Right forelimb (tissue), 1 donor: ENCODE measurements around the gene CITED2.
"Not testable (repeated sequence)": the region's sequence is repeated elsewhere in the genome, so short reads cannot be mapped to it uniquely, and the experiment has no call there.

Experiments
- DNase-seq: peaks from one replicate; pipeline ENCODE4 v3.0.0-alpha.2; 2018

CITED2 gene

DNA sequence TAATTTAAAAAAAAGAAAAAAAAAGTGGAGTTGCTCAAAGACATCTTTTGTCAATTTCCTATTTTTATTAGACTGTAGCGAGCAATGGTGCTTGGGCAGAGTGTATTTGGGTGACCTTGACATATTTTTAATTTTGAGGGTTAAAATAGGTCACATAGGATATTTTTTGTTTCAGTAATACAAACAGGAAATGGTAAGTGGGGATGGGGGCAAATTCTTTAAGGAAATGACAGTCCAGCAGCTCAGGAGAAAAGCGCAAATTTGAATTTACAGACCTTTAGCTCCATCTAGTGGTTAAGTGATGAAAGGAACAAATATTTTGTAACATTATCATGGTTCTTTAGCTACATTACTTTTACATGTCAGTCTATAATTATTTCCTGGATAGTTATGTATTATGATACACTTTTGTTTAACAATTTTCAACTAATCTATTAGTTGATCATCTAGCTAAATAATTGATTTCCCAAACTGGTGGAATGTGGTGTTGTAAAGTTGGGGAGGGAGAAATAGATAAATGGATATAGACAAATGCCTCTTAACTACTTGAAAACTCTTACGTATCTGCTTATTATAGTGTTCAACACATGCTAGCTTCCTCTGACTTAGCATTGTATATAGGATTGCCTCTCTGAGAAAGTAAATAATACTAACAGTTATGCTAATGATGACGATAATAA is 10.0 kb downstream of the CITED2 start:
- DNase-seq: no peak

- DNase-seq: not testable (repeated sequence)
These were observed 10.7 kb downstream of the CITED2 start for GRCh38 chr6:139363797-139364196.

DNA sequence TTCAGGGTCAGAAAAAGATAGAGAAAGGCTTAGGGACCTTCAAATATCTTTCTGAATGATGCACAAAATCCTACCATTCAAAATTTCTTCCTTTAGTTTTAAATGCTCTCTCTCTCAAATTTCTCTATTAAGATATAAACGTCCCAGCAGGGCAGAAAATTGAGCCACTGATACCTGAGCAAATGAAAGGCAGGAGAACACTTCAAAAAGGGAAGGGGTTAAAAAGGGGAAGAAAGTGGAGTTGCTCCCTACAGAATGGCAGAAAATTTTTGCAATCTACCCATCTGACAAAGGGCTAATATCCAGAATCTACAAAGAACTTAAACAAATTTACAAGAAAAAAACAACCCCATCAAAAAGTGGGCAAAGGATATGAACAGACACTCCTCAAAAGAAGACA is 11.3 kb downstream of the CITED2 start:
- not testable (repeated sequence) for DNase-seq

- no peak for DNase-seq
These were observed 13.2 kb downstream of the CITED2 start for GRCh38 chr6:139361211-139361610.

GRCh38 chr6:139356924-139357323 is 17.5 kb downstream of the CITED2 start:
- DNase-seq: no peak

DNA sequence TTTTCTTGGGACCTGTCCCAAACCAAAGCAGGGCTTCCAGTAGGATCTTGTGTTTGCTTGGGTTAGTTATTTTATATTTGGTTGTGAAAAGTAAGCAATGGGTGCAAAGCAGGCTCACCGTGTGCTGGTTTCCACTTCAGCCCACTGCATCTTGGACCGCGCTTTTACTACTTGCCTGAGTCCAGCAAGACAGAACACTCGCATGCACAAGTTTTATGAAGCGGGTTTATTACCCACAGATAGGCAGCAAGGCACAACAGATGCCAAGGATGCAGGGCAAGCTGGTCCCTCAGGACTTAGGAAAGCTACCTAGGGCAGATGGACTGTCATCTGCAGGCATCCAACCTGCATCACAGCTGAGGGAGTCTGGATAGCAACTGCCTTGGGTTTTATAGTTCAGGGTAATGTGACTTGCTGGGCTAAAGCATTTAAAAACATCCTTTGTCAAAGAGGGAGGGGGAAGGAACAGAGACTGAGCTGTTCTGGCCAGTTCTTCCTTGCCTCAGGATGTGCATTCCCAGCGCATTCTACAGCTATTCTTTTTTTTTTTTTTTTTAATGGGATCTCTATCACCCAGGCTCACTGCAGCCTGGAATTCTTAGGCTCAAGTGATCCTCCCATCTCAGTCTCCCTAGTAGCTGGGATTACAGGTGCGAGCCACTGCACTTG is 18.5 kb downstream of the CITED2 start:
- DNase-seq: no peak

DNA sequence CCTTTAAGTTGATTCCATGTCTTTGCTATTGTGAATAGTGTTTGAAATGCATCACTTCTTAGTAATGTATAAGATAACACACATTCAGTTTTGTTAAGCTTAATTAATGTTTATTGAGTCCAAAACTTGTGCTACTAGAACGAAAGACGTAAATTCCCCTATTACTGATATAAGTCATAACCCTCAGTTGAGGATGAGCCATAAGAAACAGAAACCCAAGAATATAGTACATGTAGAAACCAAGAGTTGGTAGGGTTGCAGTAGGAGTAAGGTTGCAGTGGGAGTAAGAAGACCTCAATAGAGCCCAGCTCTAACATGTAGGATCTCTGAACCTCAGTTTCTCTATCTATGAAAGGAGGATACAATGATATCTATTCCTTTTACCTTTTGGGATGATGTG is 19.3 kb downstream of the CITED2 start:
- DNase-seq: no peak

GRCh38 chr6:139354189-139354588 is 20.3 kb downstream of the CITED2 start:
- DNase-seq: no peak

DNA sequence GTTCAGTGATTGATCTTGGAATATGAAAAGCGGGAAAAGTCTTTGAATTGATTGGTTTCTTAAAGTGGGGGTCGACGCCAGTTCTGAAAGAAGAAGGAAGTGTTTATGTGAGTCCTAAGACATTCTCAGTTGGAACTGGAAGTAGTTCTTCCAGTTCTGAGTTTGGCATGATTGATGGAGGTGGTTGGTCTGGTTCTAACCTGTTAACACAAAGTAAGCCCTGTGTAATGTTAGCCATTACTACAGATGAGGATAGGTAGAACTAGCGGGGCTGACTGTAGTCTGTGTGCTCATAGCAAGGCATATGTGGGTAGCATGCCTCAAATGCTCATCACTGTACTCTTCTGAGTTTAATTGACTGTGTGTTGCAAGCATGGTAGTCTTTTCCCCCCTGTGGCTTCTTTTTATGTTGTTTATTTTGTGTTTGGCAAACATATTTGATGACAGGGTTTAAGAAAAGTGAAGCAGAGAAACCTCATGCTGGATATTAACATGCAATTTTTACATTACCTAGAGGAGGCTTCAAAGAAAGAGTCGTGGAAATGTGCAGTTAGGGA is 24.9 kb downstream of the CITED2 start:
- DNase-seq: no peak

DNA sequence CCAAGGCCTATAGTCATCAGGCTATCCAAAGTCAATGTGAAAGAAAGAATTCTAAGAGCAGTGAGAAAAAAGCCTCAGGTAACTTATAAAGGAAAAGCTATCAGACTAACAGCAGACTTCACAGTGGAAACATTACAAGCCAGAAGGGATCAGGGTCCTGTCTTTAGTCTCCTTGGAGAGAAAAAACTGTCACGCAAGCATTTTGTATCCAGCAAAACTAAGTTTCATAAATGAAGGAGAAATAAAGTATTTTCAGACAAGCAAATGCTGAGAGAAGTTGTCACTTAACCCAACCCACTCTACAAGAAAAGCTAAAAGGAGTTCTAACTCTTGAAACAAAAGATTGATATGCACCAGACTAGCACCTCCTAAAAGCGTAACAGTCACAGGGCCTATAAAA is 28.1 kb downstream of the CITED2 start:
- no peak for DNase-seq

DNA sequence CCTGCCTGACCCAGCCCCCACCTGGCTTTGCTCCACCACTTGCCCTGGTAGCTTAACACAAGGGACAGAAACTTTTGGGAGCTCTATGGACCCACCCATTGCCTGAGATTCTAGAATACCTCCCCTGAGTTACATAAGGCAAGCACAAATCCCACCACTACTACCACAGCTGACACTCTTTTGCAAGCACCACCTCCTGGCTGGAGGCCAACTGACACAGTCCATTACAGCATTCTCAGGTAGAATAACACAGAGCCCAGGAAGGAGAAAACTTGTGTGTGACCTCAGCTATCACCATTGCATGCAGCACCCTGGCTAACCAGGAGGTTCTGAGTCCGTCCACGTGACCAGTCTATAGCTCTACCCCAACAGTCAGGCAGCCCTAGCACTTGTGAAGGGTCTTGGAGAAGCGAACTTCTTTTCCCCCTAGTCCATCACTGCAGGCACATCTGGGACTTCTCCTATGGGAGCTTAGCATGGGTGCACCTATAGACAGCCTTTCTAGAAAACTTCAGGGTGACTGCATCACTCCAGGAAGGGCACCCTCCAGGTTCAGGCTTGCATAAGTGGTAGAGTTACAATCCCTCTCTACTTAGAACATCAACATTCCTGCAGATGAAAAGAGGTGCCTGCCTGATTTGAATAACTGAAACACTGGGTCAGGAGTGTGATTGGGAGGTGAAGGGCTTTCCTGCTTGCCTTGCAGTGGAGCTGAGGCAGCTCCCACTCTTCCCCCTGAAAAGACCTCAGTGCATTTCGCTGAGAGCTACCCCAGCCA is 30.1 kb downstream of the CITED2 start:
- DNase-seq: no peak

- no peak for DNase-seq
These were observed 31.2 kb downstream of the CITED2 start for GRCh38 chr6:139343052-139343750.

DNA sequence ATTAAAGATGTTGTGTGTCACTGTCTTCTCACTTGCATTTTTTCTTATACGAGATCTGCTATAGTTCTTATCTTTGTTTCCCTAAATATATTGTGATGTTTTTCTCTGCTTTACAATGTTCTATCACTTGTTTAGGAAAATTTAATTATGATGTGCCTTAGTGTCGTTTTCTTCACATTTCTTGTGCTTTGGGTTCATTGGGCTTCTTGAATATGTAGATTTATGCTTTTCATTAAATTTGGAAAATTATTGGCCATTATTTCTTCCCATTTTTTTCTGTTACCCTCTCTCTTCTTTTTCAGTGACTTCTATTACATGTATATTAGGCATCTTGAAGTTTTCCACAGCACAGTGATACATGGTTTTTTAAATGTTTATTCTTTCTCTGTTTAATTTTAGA is 33.4 kb downstream of the CITED2 start:
- no peak for DNase-seq

DNA sequence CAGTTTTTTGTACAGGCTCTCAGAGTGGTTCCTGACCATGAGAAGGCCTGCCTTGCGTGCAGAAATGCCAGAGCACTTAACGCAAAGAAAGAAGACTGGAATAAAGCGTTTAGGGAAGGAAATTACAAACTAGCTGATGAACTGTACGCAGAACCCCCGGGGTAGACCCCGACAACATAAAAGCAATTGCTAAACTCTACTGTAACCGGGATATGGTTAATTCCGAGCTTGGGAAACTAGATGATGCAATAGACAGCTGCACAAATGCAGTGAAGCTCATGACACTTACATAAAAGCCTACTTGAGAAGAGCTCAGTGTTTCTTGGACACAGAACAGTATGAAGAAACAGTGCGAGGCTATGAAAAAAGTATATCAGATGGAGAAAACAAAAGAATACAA is 35.7 kb downstream of the CITED2 start:
- DNase-seq: no peak

- DNase-seq: no peak
These were observed 36.6 kb downstream of the CITED2 start for GRCh38 chr6:139337830-139338229.

- no peak for DNase-seq
These were observed 37.4 kb downstream of the CITED2 start for GRCh38 chr6:139337001-139337400.

DNA sequence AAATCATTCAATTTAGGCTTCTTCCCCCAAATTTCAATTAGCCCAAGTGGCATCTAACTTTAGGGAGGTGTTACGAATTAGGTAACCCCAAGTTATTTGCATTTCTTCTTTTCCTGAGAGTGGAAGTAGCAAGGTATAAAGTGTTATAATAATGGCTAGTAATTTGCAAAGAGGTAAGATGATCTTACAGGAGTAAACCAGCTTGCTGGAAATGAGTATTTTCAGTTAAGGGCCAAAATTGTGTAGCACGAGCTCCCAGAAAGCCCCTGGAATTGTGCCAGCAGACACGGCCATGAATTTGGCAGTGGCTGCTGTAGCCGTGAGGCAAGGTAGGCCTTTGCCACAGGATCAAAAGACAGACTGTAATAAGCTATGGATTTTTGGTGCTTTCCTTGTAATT is 38.0 kb downstream of the CITED2 start:
- DNase-seq: no peak

- no peak for DNase-seq
These were observed 38.8 kb downstream of the CITED2 start for GRCh38 chr6:139335447-139336210.

DNA sequence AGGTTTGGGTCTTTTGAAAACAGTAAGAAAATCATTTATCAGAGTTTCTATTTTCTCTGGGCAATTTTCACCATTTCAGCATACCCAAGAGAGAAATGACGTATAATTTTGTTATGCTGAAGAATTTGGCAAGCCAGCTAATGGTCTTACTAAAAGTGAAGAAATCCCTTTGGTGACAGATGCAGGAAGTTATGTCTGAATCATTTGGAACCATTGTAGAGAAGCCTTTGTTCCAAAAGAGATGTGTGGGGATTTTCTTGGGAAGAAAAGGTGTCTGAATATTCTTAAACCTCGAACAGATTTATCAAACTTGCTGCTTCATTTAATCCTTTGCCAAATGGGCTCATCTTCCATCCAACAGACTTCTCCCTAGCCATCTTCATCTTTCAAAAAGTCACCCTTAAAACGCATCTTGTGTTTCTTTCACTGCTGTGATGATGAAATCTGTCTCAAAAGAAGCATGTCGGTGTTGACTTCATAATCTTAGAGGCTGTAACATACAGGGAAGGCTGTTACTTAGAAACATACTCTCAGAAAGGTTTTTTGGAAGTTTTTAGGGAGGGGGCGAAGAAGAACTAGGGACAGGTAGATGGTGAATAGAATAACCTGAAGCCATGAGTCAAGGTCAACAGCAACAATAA is 39.5 kb downstream of the CITED2 start:
- DNase-seq: no peak

GRCh38 chr6:139330826-139331500 is 43.5 kb downstream of the CITED2 start:
- no peak for DNase-seq

GRCh38 chr6:139330306-139330705 is 44.1 kb downstream of the CITED2 start:
- no peak for DNase-seq
